ENCODE results near the gene OXT. TPM values are rescaled to one million over a fixed set of nuclear protein-coding genes. Genes with fewer than 3 reads are reported as not detected.

The OXT gene
- total and polyA plus RNA-seq, 7 donors = 0.12 to 0.73 (median 0.17) TPM; not detected in 4

GRCh38 chr20:3067139-3068014 lies 4.0 kb upstream of the OXT start:
- WGBS, 3 donors = 75 to 80% (median 76%) methylated on average over 23 of the region's 23 CpGs
- intact Hi-C loops (cut with DNase I) = loop anchor here in 1 of 2 donors (5.0 kb wide), 1 partner anchor 45 kb away; no protein-coding TSS in a partner anchor
- H3K27ac ChIP-seq = no peak overlapping the region
- no peak overlapping the region for H3K4me3 ChIP-seq
- no peaks in the 10 kb centered on the region for H3K9me3 ChIP-seq
- no peaks in the 10 kb centered on the region for H3K36me3 ChIP-seq (ENCODE audit: insufficient read depth in 1 of 2, low read depth in 1 of 2)
- ATAC-seq (no peak), DNase-seq (no peak)
- peaks cover 2% of the 10 kb centered on the region for H3K4me1 ChIP-seq
- TF ChIP-seq CTCF (IDR thresholded peaks at IDR 0.05) = no peak
- H3K27me3 ChIP-seq (ENCODE audit: insufficient read depth in 3 of 3, low read length in 2 of 3) = peaks cover 0 to 13% (median 6%) of the 10 kb centered on the region in 3 donors

- Histone ChIP-seq H3K4me1 (peaks cover 2% of the 10 kb centered on the region), H3K27ac (no peak overlapping the region), H3K4me3 (no peak overlapping the region), H3K9me3 (no peaks in the 10 kb centered on the region), H3K27me3 (ENCODE audit: insufficient read depth in 3 of 3, low read length in 2 of 3) (peaks cover 0 to 16% (median 6%) of the 10 kb centered on the region in 3 donors), H3K36me3 (ENCODE audit: insufficient read depth in 1 of 2, low read depth in 1 of 2) (no peaks in the 10 kb centered on the region)
- no peak for ATAC-seq
- intact Hi-C loops (cut with DNase I) = loop anchor here in 1 of 2 donors (5.0 kb wide), 1 partner anchor 44 kb away; no protein-coding TSS in a partner anchor
- TF ChIP-seq CTCF (IDR thresholded peaks at IDR 0.05) = no peak
- DNase-seq = no peak
- WGBS, 3 donors = 47 to 56% (median 48%) methylated on average over 8 of the region's 8 CpGs
Measured at GRCh38 chr20:3068075-3068474, 3.3 kb upstream of the OXT start.

GRCh38 chr20:3068986-3069900 lies 2.2 kb upstream of the OXT start:
- Histone ChIP-seq H3K36me3 (ENCODE audit: insufficient read depth in 1 of 2, low read depth in 1 of 2) (no peaks in the 10 kb centered on the region), H3K27ac (no peak overlapping the region), H3K9me3 (no peaks in the 10 kb centered on the region), H3K27me3 (ENCODE audit: insufficient read depth in 3 of 3, low read length in 2 of 3) (peaks cover 0 to 16% (median 6%) of the 10 kb centered on the region in 3 donors), H3K4me1 (peaks cover 2% of the 10 kb centered on the region), H3K4me3 (no peak overlapping the region)
- TF ChIP-seq CTCF (IDR thresholded peaks at IDR 0.05) = peak; percentile 43
- ATAC-seq (peak; percentile 71 to 79 (median 76)), DNase-seq (no peak)
- 63 to 80% (median 76%) methylated on average over 8 of the region's 8 CpGs for WGBS, 3 donors
- intact Hi-C loops (cut with DNase I) = loop anchor here in 1 of 2 donors (5.0 kb wide), 1 partner anchor 43 kb away; no protein-coding TSS in a partner anchor

- no peak overlapping the region for H3K27ac ChIP-seq
- ATAC-seq = no peak
- TF ChIP-seq CTCF (IDR thresholded peaks at IDR 0.05) = no peak
- intact Hi-C loops (cut with DNase I) = no loop called here
- WGBS, 3 donors = 89 to 92% (median 92%) methylated on average over 4 of the region's 4 CpGs
- H3K4me3 ChIP-seq = no peak overlapping the region
- H3K27me3 ChIP-seq (ENCODE audit: insufficient read depth in 3 of 3, low read length in 2 of 3) = peaks cover 0 to 16% (median 6%) of the 10 kb centered on the region in 3 donors
- no peak for DNase-seq
- H3K9me3 ChIP-seq = no peaks in the 10 kb centered on the region
- H3K36me3 ChIP-seq (ENCODE audit: insufficient read depth in 1 of 2, low read depth in 1 of 2) = no peaks in the 10 kb centered on the region
- H3K4me1 ChIP-seq = peaks cover 2% of the 10 kb centered on the region
Measured at GRCh38 chr20:3070725-3071124, 695 bp upstream of the OXT start.

All from psoas muscle (tissue), 8 donors.